Measurements from ENCODE around the gene ROR1. TPM values are rescaled to one million over a fixed set of nuclear protein-coding genes. Genes with fewer than 3 reads are reported as not detected.

ROR1 gene
- total and polyA plus RNA-seq, 9 of the 15 experiments (the other 6 are each of a cell fraction or from before 2014, with no cell fraction given) = 0.02 TPM; not detected in 8

- no peaks in the 10 kb centered on the region for H3K9me1 ChIP-seq (ENCODE audit: control insufficient read depth, insufficient read depth, low read length)
- no peaks in the 10 kb centered on the region for H4K20me1 ChIP-seq (replicated peaks; ENCODE audit: control insufficient read depth, insufficient read depth, low read length)
- ChIA-PET POLR2A (no interaction called here), CTCF (ENCODE audit: low intra/inter-chr PET ratio) (no interaction called here)
- H3K27me3 ChIP-seq (ENCODE audit: control insufficient read depth in 2 of 2, insufficient read depth in 2 of 2, low read length in 2 of 2) = 0 out of 5 replicates have a peak, but pooled peaks cover 0 to 3% of the 10 kb centered on the region in 2 experiments
- no peak overlapping the region for H3K27ac ChIP-seq (ENCODE audit: extremely low read depth, low read depth, low read length)
- no peak overlapping the region for H3K4me3 ChIP-seq
- TF ChIP-seq PRMT5 (CRISPR knock-in tag; IDR thresholded peaks at IDR 0.05) (no peak), FOS (IDR thresholded peaks at IDR 0.05; ENCODE audit: extremely low read depth, insufficient read length) (no peak), PHF21A (IDR thresholded peaks at IDR 0.05; ENCODE audit: borderline replicate concordance, low read depth) (no peak), ZNF77 (CRISPR knock-in tag; IDR thresholded peaks at IDR 0.05) (no peak), FOXK1 (CRISPR knock-in tag; IDR thresholded peaks at IDR 0.05; ENCODE audit: borderline replicate concordance) (no peak), HMGN3 (IDR thresholded peaks at IDR 0.05; ENCODE audit: borderline replicate concordance, extremely low read depth, insufficient read length, low read depth, low read length) (no peak), PHF8 (IDR thresholded peaks at IDR 0.05; ENCODE audit: borderline replicate concordance, low read length) (no peak), SOX6 (IDR thresholded peaks at IDR 0.05) (no peak), SREBF1 (IDR thresholded peaks at IDR 0.05; ENCODE audit: borderline replicate concordance, low read depth, low read length) (no peak), SRF (CRISPR knock-in tag; IDR thresholded peaks at IDR 0.05) (no peak), IRF9 (tag; IDR thresholded peaks at IDR 0.05) (no peak), SAP30 (IDR thresholded peaks at IDR 0.05; ENCODE audit: borderline replicate concordance, insufficient read depth, low read depth, low read length, poor library complexity, severe bottlenecking) (no peak)
- TF ChIP-seq, protein P1, sequence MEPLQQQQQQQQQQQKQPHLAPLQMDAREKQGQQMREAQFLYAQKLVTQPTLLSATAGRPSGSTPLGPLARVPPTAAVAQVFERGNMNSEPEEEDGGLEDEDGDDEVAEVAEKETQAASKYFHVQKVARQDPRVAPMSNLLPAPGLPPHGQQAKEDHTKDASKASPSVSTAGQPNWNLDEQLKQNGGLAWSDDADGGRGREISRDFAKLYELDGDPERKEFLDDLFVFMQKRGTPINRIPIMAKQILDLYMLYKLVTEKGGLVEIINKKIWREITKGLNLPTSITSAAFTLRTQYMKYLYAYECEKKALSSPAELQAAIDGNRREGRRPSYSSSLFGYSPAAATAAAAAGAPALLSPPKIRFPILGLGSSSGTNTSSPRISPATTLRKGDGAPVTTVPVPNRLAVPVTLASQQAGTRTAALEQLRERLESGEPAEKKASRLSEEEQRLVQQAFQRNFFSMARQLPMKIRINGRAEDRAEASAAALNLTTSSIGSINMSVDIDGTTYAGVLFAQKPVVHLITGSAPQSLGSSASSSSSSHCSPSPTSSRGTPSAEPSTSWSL (CRISPR knock-in tag; IDR thresholded peaks at IDR 0.05; ENCODE audit: borderline replicate concordance) = no peak
- TF ChIP-seq, protein P2, sequence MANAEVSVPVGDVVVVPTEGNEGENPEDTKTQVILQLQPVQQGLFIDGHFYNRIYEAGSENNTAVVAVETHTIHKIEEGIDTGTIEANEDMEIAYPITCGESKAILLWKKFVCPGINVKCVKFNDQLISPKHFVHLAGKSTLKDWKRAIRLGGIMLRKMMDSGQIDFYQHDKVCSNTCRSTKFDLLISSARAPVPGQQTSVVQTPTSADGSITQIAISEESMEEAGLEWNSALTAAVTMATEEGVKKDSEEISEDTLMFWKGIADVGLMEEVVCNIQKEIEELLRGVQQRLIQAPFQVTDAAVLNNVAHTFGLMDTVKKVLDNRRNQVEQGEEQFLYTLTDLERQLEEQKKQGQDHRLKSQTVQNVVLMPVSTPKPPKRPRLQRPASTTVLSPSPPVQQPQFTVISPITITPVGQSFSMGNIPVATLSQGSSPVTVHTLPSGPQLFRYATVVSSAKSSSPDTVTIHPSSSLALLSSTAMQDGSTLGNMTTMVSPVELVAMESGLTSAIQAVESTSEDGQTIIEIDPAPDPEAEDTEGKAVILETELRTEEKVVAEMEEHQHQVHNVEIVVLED (CRISPR knock-in tag; IDR thresholded peaks at IDR 0.05) = no peak
- TF ChIP-seq, protein P3, sequence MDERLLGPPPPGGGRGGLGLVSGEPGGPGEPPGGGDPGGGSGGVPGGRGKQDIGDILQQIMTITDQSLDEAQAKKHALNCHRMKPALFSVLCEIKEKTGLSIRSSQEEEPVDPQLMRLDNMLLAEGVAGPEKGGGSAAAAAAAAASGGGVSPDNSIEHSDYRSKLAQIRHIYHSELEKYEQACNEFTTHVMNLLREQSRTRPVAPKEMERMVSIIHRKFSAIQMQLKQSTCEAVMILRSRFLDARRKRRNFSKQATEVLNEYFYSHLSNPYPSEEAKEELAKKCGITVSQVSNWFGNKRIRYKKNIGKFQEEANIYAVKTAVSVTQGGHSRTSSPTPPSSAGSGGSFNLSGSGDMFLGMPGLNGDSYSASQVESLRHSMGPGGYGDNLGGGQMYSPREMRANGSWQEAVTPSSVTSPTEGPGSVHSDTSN (CRISPR knock-in tag; IDR thresholded peaks at IDR 0.05; ENCODE audit: low read depth) = no peak
- TF ChIP-seq, protein P3 (tag; conservative IDR thresholded peaks at IDR 0.05; ENCODE audit: low read depth) = no peak
- no peaks in the 10 kb centered on the region for H3K9me3 ChIP-seq (replicated peaks; ENCODE audit: control insufficient read depth, insufficient read depth, low read depth, low read length)
- WGBS (ENCODE audit: insufficient coverage, low coverage, missing lambda C conversion rate) = 2% methylated on average over 10 of the region's 10 CpGs
- ATAC-seq (no peak), FAIRE-seq (no peak), DNase-seq (ENCODE audit: extremely low read depth in 1 of 4, low spot score in 3 of 4) (no peak)
- no peaks in the 10 kb centered on the region for H3K4me1 ChIP-seq (replicated peaks in 1 of 2; ENCODE audit: control insufficient read depth in 2 of 2, insufficient read depth in 2 of 2, low read length in 2 of 2)
- BruUV-seq (replicated peaks) = no TSS peak
- no peaks in the 10 kb centered on the region for H3K79me2 ChIP-seq (ENCODE audit: control insufficient read depth, insufficient read depth, low read length)
- H3K4me2 ChIP-seq (ENCODE audit: insufficient read depth, low read length) = no peak overlapping the region
- no peak overlapping the region for H3K9ac ChIP-seq (ENCODE audit: insufficient read depth in 1 of 2, low read depth in 2 of 2, low read length in 2 of 2)
- no peak overlapping the region for H2AFZ ChIP-seq (ENCODE audit: low read depth, low read length)
- in situ Hi-C loops (cut with MboI) (no loop called here), intact Hi-C loops (cut with micrococcal nuclease) (loop anchor here (10.0 kb wide), 2 partner anchors 216 to 224 kb away; no protein-coding TSS in a partner anchor)
- no peaks in the 10 kb centered on the region for H3K36me3 ChIP-seq (ENCODE audit: control insufficient read depth, insufficient read depth, low read length)
Measured at GRCh38 chr1:63918418-63918945, 144.7 kb downstream of the ROR1 start.
